Esophagus squamous epithelium (tissue), 5 donors: ENCODE results near the gene ADD1. TPM values are rescaled to one million over a fixed set of nuclear protein-coding genes. Genes with fewer than 3 reads are reported as not detected.
A peak's percentile ranks its signal among the peaks of the same experiment; 100 is the strongest.
"Not testable (repeated sequence)": the region's sequence is repeated elsewhere in the genome, so short reads cannot be mapped to it uniquely, and the experiment has no call there.

Experiments
- DNase-seq: peaks from one replicate; lab custom pipeline; 2025; lab: John Stamatoyannopoulos, UW
- H3K27ac ChIP-seq, 4 donors: fragments of 200-600 bp; sonication (generic); one replicate each; pipeline ENCODE4 v1.5.1; 2016 to 2019; ENCODE audit warnings: mild to moderate bottlenecking in 1 of 4
- H3K27me3 ChIP-seq, 4 donors: fragments of 200-600 bp; sonication (generic); 1 replicate in 3 of 4; 2 replicates in 1 of 4; pipeline versions ENCODE4 v1.5.1 to v1.6.0; 2017 to 2021; ENCODE audit warnings: antibody characterized with exemption in 1 of 4
- H3K36me3 ChIP-seq, 3 donors: fragments of 200-600 bp; sonication (generic); one replicate each; pipeline ENCODE4 v1.5.1; 2016 to 2019
- H3K4me1 ChIP-seq, 3 donors: fragments of 200-600 bp; sonication (generic); one replicate each; pipeline ENCODE4 v1.5.1; 2017 to 2019
- H3K4me3 ChIP-seq, 4 donors: fragments of 200-600 bp; sonication (generic); 1 replicate in 3 of 4; 2 replicates in 1 of 4; pipeline ENCODE4 v1.5.1; 2016 to 2019; ENCODE audit warnings: mild to moderate bottlenecking in 2 of 4, moderate library complexity in 1 of 4
- H3K9me3 ChIP-seq, 3 donors: fragments of 200-600 bp; sonication (generic); one replicate each; pipeline ENCODE4 v1.5.1; 2016 to 2019
- POLR2A ChIP-seq, 4 donors: fragments of 450-650 bp; IDR thresholded peaks; one replicate each; pipeline ENCODE4 v1.6.1; 2017; ENCODE audit warnings: antibody characterized with exemption in 4 of 4, mild to moderate bottlenecking in 4 of 4, moderate library complexity in 3 of 4
- WGBS, 2 donors: methylation state at CpG; one replicate each; pipeline ENCODE4 v1.1.5; 2018; 5-methylcytosine and 5-hydroxymethylcytosine counted together
- intact Hi-C: fragments of 100-400 bp; cut with DNase I; formaldehyde crosslinking; loops from one replicate; pipeline ENCODE4 v1.15.0; 2022
- total RNA-seq, 4 donors: library from RNA; depleted of rRNA; stranded (reverse); fragments of >200 nt; gene quantifications; one replicate each; pipeline ENCODE4 v1.1.0, GENCODE V29; 2016
- TF ChIP-seq, protein P1 (sequence below), 6 experiments: fragments of 450-650 bp in 4 of 6; fragments of 200-600 bp in 2 of 6; sonication (generic) in 2 of 6; IDR thresholded peaks; one replicate each; pipeline ENCODE4 v1.5.1; 2016 to 2019; ENCODE audit warnings: antibody characterized with exemption in 6 of 6, mild to moderate bottlenecking in 4 of 6, moderate library complexity in 4 of 6
- donor health status: DM: yes; HTN: yes; CAD: no.

Gene ADD1
- total RNA-seq, 4 donors from 2014 or later: 81.7 to 144 (median 103) TPM

DNA sequence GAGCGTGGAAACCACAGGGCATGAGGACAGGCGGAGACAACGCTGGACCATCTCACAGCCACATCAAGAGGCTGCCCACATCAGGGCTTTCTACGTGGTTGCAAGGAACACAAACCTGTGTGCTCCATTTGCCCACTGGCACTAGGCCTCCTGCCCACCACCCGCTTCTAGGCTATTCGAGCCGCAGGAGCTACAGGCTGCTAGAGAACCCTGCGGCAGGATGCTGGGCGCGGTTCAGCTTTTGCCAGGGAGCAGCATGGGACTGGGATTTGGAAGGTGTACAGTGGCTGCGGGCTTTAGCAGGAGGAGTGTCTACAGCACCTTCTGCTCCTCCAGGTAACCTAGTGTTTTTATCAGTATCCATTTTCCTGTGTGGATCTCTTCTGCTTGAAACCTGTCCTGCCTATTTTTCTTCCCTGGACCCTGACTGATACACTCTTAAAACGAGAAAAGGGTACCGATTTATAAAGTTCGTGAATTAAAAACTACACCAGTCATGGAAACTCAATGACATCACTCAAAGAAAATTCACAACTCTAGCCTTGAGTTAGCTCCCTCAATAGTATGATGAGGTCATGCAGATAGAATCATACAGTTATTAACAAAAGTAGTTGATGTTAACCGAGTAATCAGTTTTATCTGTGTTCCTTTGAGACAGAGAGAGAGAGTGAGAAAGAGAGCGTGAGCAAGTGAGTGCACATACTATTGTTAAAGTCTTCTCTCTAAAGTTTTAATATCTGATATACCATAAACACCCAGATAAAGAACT, 106.8 kb downstream of the ADD1 start:
- TF ChIP-seq, protein P1, sequence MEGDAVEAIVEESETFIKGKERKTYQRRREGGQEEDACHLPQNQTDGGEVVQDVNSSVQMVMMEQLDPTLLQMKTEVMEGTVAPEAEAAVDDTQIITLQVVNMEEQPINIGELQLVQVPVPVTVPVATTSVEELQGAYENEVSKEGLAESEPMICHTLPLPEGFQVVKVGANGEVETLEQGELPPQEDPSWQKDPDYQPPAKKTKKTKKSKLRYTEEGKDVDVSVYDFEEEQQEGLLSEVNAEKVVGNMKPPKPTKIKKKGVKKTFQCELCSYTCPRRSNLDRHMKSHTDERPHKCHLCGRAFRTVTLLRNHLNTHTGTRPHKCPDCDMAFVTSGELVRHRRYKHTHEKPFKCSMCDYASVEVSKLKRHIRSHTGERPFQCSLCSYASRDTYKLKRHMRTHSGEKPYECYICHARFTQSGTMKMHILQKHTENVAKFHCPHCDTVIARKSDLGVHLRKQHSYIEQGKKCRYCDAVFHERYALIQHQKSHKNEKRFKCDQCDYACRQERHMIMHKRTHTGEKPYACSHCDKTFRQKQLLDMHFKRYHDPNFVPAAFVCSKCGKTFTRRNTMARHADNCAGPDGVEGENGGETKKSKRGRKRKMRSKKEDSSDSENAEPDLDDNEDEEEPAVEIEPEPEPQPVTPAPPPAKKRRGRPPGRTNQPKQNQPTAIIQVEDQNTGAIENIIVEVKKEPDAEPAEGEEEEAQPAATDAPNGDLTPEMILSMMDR (IDR thresholded peaks at IDR 0.05): no peak
- TF ChIP-seq POLR2A (IDR thresholded peaks at IDR 0.05): no peak
- Histone ChIP-seq H3K4me3 (no peak overlapping the region), H3K9me3 (no peaks in the 10 kb centered on the region), H3K4me1 (no peaks in the 10 kb centered on the region), H3K36me3 (peaks cover 40 to 100% (median 62%) of the 10 kb centered on the region in 3 donors), H3K27me3 (no peaks in the 10 kb centered on the region), H3K27ac (no peak overlapping the region)
- DNase-seq: no peak
- 78 to 90% methylated on average over 5 to 8 of the region's 16 CpGs for WGBS, 2 donors
- intact Hi-C loops: no loop called here

GRCh38 chr4:2953496-2953895, 109.9 kb downstream of the ADD1 start:
- no peak for TF ChIP-seq POLR2A (IDR thresholded peaks at IDR 0.05)
- TF ChIP-seq, protein P1 (IDR thresholded peaks at IDR 0.05): no peak
- WGBS, 2 donors: 75 to 86% methylated on average over 6 of the region's 6 CpGs
- no peak for DNase-seq
- Histone ChIP-seq H3K4me1 (no peaks in the 10 kb centered on the region), H3K9me3 (no peaks in the 10 kb centered on the region), H3K27ac (no peak overlapping the region), H3K4me3 (no peak overlapping the region), H3K27me3 (no peaks in the 10 kb centered on the region), H3K36me3 (peaks cover 29 to 100% (median 62%) of the 10 kb centered on the region in 3 donors)
- intact Hi-C loops: no loop called here

GRCh38 chr4:2954358-2955185, 110.9 kb downstream of the ADD1 start:
- no peak for TF ChIP-seq POLR2A (IDR thresholded peaks at IDR 0.05)
- TF ChIP-seq, protein P1 (IDR thresholded peaks at IDR 0.05): no peak
- Histone ChIP-seq H3K27ac (no peak overlapping the region), H3K4me1 (peaks cover 0 to 8% (median 0%) of the 10 kb centered on the region in 3 donors), H3K27me3 (no peaks in the 10 kb centered on the region), H3K4me3 (no peak overlapping the region), H3K36me3 (peaks cover 25 to 99% (median 58%) of the 10 kb centered on the region in 3 donors), H3K9me3 (no peaks in the 10 kb centered on the region)
- 70 to 81% methylated on average over 10 to 13 of the region's 33 CpGs for WGBS, 2 donors
- intact Hi-C loops: no loop called here
- DNase-seq: no peak

DNA sequence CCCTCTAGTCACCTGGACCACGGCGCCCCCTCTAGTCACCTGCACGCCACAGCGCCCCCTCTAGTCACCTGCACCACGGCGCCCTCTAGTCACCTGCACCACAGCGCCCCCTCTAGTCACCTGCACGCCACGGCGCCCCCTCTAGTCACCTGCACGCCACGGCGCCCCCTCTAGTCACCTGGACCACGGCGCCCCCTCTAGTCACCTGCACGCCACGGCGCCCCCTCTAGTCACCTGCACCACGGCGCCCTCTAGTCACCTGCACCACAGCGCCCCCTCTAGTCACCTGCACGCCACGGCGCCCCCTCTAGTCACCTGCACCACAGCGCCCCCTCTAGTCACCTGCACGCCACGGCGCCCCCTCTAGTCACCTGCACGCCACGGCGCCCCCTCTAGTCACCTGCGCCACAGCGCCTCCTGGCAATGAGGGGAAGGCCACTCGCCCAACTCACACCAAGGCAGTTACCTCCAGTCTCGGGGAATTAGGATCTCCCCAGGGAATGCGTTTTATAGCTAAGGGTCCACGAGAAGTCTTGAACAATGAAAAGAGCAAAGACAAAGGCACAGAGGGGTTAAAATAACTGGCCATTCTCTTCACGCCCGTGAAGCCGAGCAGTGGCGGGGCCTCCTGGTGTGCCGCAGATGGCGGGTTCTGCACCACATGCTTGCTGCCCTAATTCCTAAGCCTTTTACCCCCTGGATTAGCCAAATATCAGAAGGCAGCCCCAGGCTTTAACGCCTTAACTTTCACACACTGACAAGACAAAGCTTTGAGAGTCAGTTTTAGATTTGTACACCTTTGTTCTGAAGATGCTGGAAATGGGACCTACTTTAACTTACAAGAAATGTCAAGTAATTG, 111.8 kb downstream of the ADD1 start:
- intact Hi-C loops, H3K27me3 ChIP-seq, H3K4me3 ChIP-seq, H3K9me3 ChIP-seq, H3K27ac ChIP-seq, DNase-seq: not testable (repeated sequence)
- 94 to 98% methylated on average over 9 to 14 of the region's 44 CpGs for WGBS, 2 donors
- TF ChIP-seq, protein P1 (IDR thresholded peaks at IDR 0.05): peak in 1 of 6 experiments; percentile 7
- peaks cover 17 to 90% (median 49%) of the 10 kb centered on the region in 3 donors for H3K36me3 ChIP-seq
- peaks cover 0 to 16% (median 0%) of the 10 kb centered on the region in 3 donors for H3K4me1 ChIP-seq
